GM21717 (cell line): ENCODE measurements around the gene SERTAD1.
"Not testable (repeated sequence)": the region's sequence is repeated elsewhere in the genome, so short reads cannot be mapped to it uniquely, and the experiment has no call there.

Experiments used
- ATAC-seq: cut with Tn5 transposase; IDR thresholded peaks from one replicate; pipeline ENCODE4 v1.9.1; 2021; ENCODE audit warnings: mild to moderate bottlenecking, moderate library complexity; ENCODE audit not compliant: unreplicated experiment

Gene SERTAD1

GRCh38 chr19:40453151-40453735 is 27.5 kb upstream of the SERTAD1 start:
- no peak for ATAC-seq

- ATAC-seq = no peak
Measured at GRCh38 chr19:40452016-40452415, 26.2 kb upstream of the SERTAD1 start.

GRCh38 chr19:40450664-40451063 is 24.9 kb upstream of the SERTAD1 start:
- no peak for ATAC-seq

GRCh38 chr19:40449506-40449905 is 23.7 kb upstream of the SERTAD1 start:
- no peak for ATAC-seq

- no peak for ATAC-seq
Measured at GRCh38 chr19:40446263-40446784, 20.5 kb upstream of the SERTAD1 start.

- ATAC-seq = no peak
Measured at GRCh38 chr19:40445780-40446262, 20.0 kb upstream of the SERTAD1 start.

GRCh38 chr19:40444825-40445312 is 19.1 kb upstream of the SERTAD1 start:
- no peak for ATAC-seq

- ATAC-seq = peak; percentile 53
Measured at GRCh38 chr19:40444000-40444824, 18.4 kb upstream of the SERTAD1 start, which contains the start of gene SERTAD3. Gene SERTAD3 (minus strand): TSS chr19:40444335. CDS start chr19:40442080, 2,255 bp downstream.

- peak; percentile 61 for ATAC-seq
Measured at GRCh38 chr19:40443131-40443999, 17.6 kb upstream of the SERTAD1 start.

- ATAC-seq = no peak
Measured at GRCh38 chr19:40442328-40443130, 16.7 kb upstream of the SERTAD1 start.

- no peak for ATAC-seq
Measured at GRCh38 chr19:40441719-40442253, 16.0 kb upstream of the SERTAD1 start.

GRCh38 chr19:40438284-40438683 is 12.5 kb upstream of the SERTAD1 start:
- ATAC-seq = no peak

GRCh38 chr19:40433391-40434216 is 7.8 kb upstream of the SERTAD1 start:
- peak; percentile 39 for ATAC-seq

GRCh38 chr19:40432760-40433159 is 7.0 kb upstream of the SERTAD1 start:
- ATAC-seq = not testable (repeated sequence)

GRCh38 chr19:40431698-40432097 is 5.9 kb upstream of the SERTAD1 start:
- no peak for ATAC-seq

- not testable (repeated sequence) for ATAC-seq
Measured at GRCh38 chr19:40430242-40430641, 4.5 kb upstream of the SERTAD1 start.

GRCh38 chr19:40428197-40428596 is 2.4 kb upstream of the SERTAD1 start:
- ATAC-seq = not testable (repeated sequence)

GRCh38 chr19:40424637-40425449 is 949 bp downstream of the SERTAD1 start:
- no peak for ATAC-seq
